ENCODE data around the gene EPM2A.
A peak's percentile ranks its signal among the peaks of the same experiment; 100 is the strongest.
"Not testable (repeated sequence)": the region's sequence is repeated elsewhere in the genome, so short reads cannot be mapped to it uniquely, and the experiment has no call there.

Gene EPM2A

GRCh38 chr6:145745861-145746260 lies 10.5 kb upstream of the EPM2A start:
- TF ChIP-seq BHLHE40 (IDR thresholded peaks at IDR 0.05; ENCODE audit: borderline replicate concordance) (no peak), HDGF (IDR thresholded peaks at IDR 0.05; ENCODE audit: borderline replicate concordance) (no peak), PKNOX1 (IDR thresholded peaks at IDR 0.05) (no peak), FOXM1 (IDR thresholded peaks at IDR 0.05; ENCODE audit: borderline replicate concordance) (no peak), NFRKB (IDR thresholded peaks at IDR 0.05) (no peak), L3MBTL2 (conservative IDR thresholded peaks at IDR 0.05) (no peak), FOXA1 (IDR thresholded peaks at IDR 0.05) (no peak), ARNT (IDR thresholded peaks at IDR 0.05) (no peak), LEF1 (IDR thresholded peaks at IDR 0.05; ENCODE audit: borderline replicate concordance) (no peak), CTBP1 (IDR thresholded peaks at IDR 0.05; ENCODE audit: borderline replicate concordance) (no peak), ZNF384 (IDR thresholded peaks at IDR 0.05) (no peak), TARDBP (IDR thresholded peaks at IDR 0.05) (no peak), ELF4 (IDR thresholded peaks at IDR 0.05) (no peak), SP1 (IDR thresholded peaks at IDR 0.05) (no peak), FOXK2 (IDR thresholded peaks at IDR 0.05) (no peak), SUZ12 (IDR thresholded peaks at IDR 0.05) (no peak)
- ChIA-PET CTCF (no interaction called here), POLR2A (interaction anchor here (1.5 kb wide), 1 partner anchor 11 kb away, joined by 6 read pairs; no protein-coding TSS in a partner anchor)
- DNase-seq (ENCODE audit: extremely low spot score): no peak

GRCh38 chr6:145744619-145745018 lies 9.3 kb upstream of the EPM2A start:
- CTCF ChIA-PET: no interaction called here
- no peak for TF ChIP-seq SUZ12 (IDR thresholded peaks at IDR 0.05)
- TF ChIP-seq ARNT (IDR thresholded peaks at IDR 0.05): no peak
- TF ChIP-seq CTBP1 (IDR thresholded peaks at IDR 0.05; ENCODE audit: borderline replicate concordance): no peak
- TF ChIP-seq NFRKB (IDR thresholded peaks at IDR 0.05): no peak
- no peak for TF ChIP-seq BHLHE40 (IDR thresholded peaks at IDR 0.05; ENCODE audit: borderline replicate concordance)
- TF ChIP-seq HDGF (IDR thresholded peaks at IDR 0.05; ENCODE audit: borderline replicate concordance): no peak
- no peak for TF ChIP-seq FOXM1 (IDR thresholded peaks at IDR 0.05; ENCODE audit: borderline replicate concordance)
- no peak for TF ChIP-seq L3MBTL2 (conservative IDR thresholded peaks at IDR 0.05)
- TF ChIP-seq PKNOX1 (IDR thresholded peaks at IDR 0.05): no peak
- no peak for TF ChIP-seq SP1 (IDR thresholded peaks at IDR 0.05)
- no peak for TF ChIP-seq FOXK2 (IDR thresholded peaks at IDR 0.05)
- no peak for TF ChIP-seq TARDBP (IDR thresholded peaks at IDR 0.05)
- TF ChIP-seq LEF1 (IDR thresholded peaks at IDR 0.05; ENCODE audit: borderline replicate concordance): no peak
- TF ChIP-seq FOXA1 (IDR thresholded peaks at IDR 0.05): no peak
- no peak for TF ChIP-seq ELF4 (IDR thresholded peaks at IDR 0.05)
- TF ChIP-seq ZNF384 (IDR thresholded peaks at IDR 0.05): no peak
- POLR2A ChIA-PET: interaction anchor here (1.5 to 1.7 kb wide), 2 partner anchors 9 to 10 kb away, joined by 6 to 8 read pairs; partner anchors contain the start of gene EPM2A
- no peak for DNase-seq (ENCODE audit: extremely low spot score)

- CTCF ChIA-PET: no interaction called here
- POLR2A ChIA-PET: interaction anchor here (1.7 kb wide), 1 partner anchor 8 kb away, joined by 8 read pairs; the partner anchor contains the start of gene EPM2A
- no peak for TF ChIP-seq BHLHE40 (IDR thresholded peaks at IDR 0.05; ENCODE audit: borderline replicate concordance)
- no peak for TF ChIP-seq PKNOX1 (IDR thresholded peaks at IDR 0.05)
- no peak for TF ChIP-seq LEF1 (IDR thresholded peaks at IDR 0.05; ENCODE audit: borderline replicate concordance)
- no peak for TF ChIP-seq L3MBTL2 (conservative IDR thresholded peaks at IDR 0.05)
- no peak for TF ChIP-seq ARNT (IDR thresholded peaks at IDR 0.05)
- TF ChIP-seq SP1 (IDR thresholded peaks at IDR 0.05): no peak
- no peak for TF ChIP-seq SUZ12 (IDR thresholded peaks at IDR 0.05)
- no peak for TF ChIP-seq HDGF (IDR thresholded peaks at IDR 0.05; ENCODE audit: borderline replicate concordance)
- no peak for TF ChIP-seq TARDBP (IDR thresholded peaks at IDR 0.05)
- TF ChIP-seq NFRKB (IDR thresholded peaks at IDR 0.05): no peak
- TF ChIP-seq FOXK2 (IDR thresholded peaks at IDR 0.05): no peak
- no peak for TF ChIP-seq ELF4 (IDR thresholded peaks at IDR 0.05)
- DNase-seq (ENCODE audit: extremely low spot score): no peak
These were observed 8.0 kb upstream of the EPM2A start for GRCh38 chr6:145743332-145743731.

GRCh38 chr6:145742472-145742871 lies 7.2 kb upstream of the EPM2A start:
- DNase-seq (ENCODE audit: extremely low spot score); CTCF ChIA-PET; POLR2A ChIA-PET: not testable (repeated sequence)

GRCh38 chr6:145739685-145740084 lies 4.4 kb upstream of the EPM2A start:
- CTCF ChIA-PET; POLR2A ChIA-PET; DNase-seq (ENCODE audit: extremely low spot score): not testable (repeated sequence)

GRCh38 chr6:145738265-145738664 lies 2.9 kb upstream of the EPM2A start:
- DNase-seq (ENCODE audit: extremely low spot score): no peak
- POLR2A ChIA-PET: no interaction called here
- peak; percentile 59 for TF ChIP-seq PKNOX1 (IDR thresholded peaks at IDR 0.05)
- no peak for TF ChIP-seq BHLHE40 (IDR thresholded peaks at IDR 0.05; ENCODE audit: borderline replicate concordance)
- TF ChIP-seq SP1 (IDR thresholded peaks at IDR 0.05): no peak
- CTCF ChIA-PET: interaction anchor here (0.5 kb wide), 1 partner anchor 1878 kb away, joined by 3 read pairs; no protein-coding TSS in a partner anchor

Measured in HEK293T (cell line).